GM18909 (cell line): ENCODE results near the gene ZNRF2.
"Not testable (repeated sequence)": the region's sequence is repeated elsewhere in the genome, so short reads cannot be mapped to it uniquely, and the experiment has no call there.

ENCODE experiments used
- ATAC-seq: cut with Tn5 transposase; IDR thresholded peaks from one replicate; pipeline ENCODE4 v1.9.1; 2021; ENCODE audit warnings: mild to moderate bottlenecking; ENCODE audit not compliant: unreplicated experiment, poor library complexity

Gene ZNRF2

GRCh38 chr7:30349816-30350215, 65.4 kb downstream of the ZNRF2 start:
- ATAC-seq: no peak

GRCh38 chr7:30351286-30351685, 66.9 kb downstream of the ZNRF2 start:
- no peak for ATAC-seq

GRCh38 chr7:30351724-30352123, 67.3 kb downstream of the ZNRF2 start:
- no peak for ATAC-seq

- ATAC-seq: no peak
Measured at GRCh38 chr7:30352169-30352568, 67.8 kb downstream of the ZNRF2 start.

GRCh38 chr7:30353532-30353931, 69.1 kb downstream of the ZNRF2 start:
- ATAC-seq: no peak

- no peak for ATAC-seq
Measured at GRCh38 chr7:30353932-30354607, 69.7 kb downstream of the ZNRF2 start.

- no peak for ATAC-seq
Measured at GRCh38 chr7:30354791-30355190, 70.4 kb downstream of the ZNRF2 start.

- no peak for ATAC-seq
Measured at GRCh38 chr7:30359957-30360356, 75.6 kb downstream of the ZNRF2 start.

GRCh38 chr7:30363778-30364563, 79.6 kb downstream of the ZNRF2 start:
- ATAC-seq: no peak

GRCh38 chr7:30364773-30365172, 80.4 kb downstream of the ZNRF2 start:
- no peak for ATAC-seq

GRCh38 chr7:30365621-30366020, 81.2 kb downstream of the ZNRF2 start:
- no peak for ATAC-seq

GRCh38 chr7:30366606-30367005, 82.2 kb downstream of the ZNRF2 start:
- no peak for ATAC-seq

- no peak for ATAC-seq
Measured at GRCh38 chr7:30367561-30367960, 83.2 kb downstream of the ZNRF2 start.

- ATAC-seq: no peak
Measured at GRCh38 chr7:30369879-30370278, 85.5 kb downstream of the ZNRF2 start.

GRCh38 chr7:30371321-30371720, 86.9 kb downstream of the ZNRF2 start:
- ATAC-seq: no peak

GRCh38 chr7:30378275-30378674, 93.9 kb downstream of the ZNRF2 start:
- no peak for ATAC-seq

GRCh38 chr7:30379131-30379530, 94.7 kb downstream of the ZNRF2 start:
- ATAC-seq: no peak

GRCh38 chr7:30379741-30380140, 95.3 kb downstream of the ZNRF2 start:
- ATAC-seq: no peak

- ATAC-seq: no peak
Measured at GRCh38 chr7:30380294-30380693, 95.9 kb downstream of the ZNRF2 start.

- ATAC-seq: not testable (repeated sequence)
Measured at GRCh38 chr7:30380824-30381223, 96.4 kb downstream of the ZNRF2 start.

- no peak for ATAC-seq
Measured at GRCh38 chr7:30382607-30383006, 98.2 kb downstream of the ZNRF2 start.

- ATAC-seq: no peak
Measured at GRCh38 chr7:30389791-30390190, 105.4 kb downstream of the ZNRF2 start.
